HG03135 (cell line): ENCODE measurements around the gene TTBK2.
"Not testable (repeated sequence)": the region's sequence is repeated elsewhere in the genome, so short reads cannot be mapped to it uniquely, and the experiment has no call there.

Experiments used
- ATAC-seq: cut with Tn5 transposase; IDR thresholded peaks from one replicate; pipeline ENCODE4 v1.9.1; 2021; ENCODE audit warnings: mild to moderate bottlenecking, moderate library complexity; ENCODE audit not compliant: unreplicated experiment

Gene TTBK2

DNA sequence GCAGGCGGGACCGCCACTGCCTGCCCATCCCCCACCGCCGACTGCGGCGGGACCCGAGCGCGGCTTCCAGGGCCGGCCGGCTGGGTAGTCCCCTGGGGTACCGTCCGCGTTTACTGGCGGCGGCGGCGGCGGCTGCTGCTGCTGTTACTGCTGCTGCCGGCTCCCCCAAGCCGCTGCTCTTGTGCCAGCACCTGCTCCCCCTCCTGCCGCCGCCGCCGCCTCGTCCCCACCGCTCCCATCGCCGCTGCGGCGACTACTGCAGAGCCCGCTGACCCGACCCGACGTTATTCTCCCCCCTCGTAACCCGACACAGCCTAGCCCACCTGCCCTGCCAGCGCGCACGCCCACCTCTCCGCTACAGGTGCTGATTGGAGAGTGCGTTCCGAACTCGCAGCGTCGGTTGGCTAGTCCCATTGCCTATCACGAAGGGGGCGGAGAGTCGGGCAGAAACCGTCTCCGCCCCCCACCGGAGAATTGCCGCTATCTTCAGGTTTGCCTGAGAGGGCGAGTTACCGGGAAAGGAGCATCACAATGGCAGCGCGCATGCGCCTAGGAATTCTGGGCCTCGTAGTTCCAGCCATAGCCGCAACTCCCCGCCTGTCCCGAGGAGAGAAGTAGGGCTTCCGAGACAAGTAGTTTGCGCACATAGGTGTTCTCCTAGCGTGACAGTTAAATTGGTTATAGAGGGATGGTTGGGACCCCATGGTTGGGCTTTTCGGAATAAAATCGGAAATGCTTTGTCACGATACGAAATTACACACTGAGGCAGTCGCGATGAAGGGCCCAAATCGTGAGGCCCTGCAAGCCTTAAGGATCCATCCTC lies at the start of gene TTBK2:
TSS of gene TTBK2 (minus strand) at position 260 of the 823 bp plus-strand sequence. CDS start 42,161 bp downstream, outside the sequence.
- ATAC-seq = peak; percentile 92

DNA sequence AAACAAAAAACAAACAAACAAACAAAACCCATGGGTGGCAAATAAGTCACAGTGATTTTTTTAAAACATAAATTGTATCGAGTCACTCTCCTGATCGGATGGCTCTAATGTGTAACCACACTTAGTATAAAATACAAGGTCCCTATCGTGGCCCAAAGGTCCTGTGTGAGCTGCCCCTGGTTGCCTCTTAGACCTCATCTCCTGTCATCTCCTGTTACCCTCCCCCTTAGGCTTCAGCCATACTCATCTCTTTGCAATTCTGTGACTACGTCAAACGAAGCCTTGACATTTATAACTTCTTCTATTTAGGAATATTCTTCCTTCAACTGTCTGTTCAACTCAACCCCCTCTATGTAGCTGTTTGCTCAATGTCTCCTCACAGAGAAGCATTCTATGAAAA lies 43.9 kb upstream of the TTBK2 start:
- no peak for ATAC-seq

- no peak for ATAC-seq
These were observed 34.9 kb upstream of the TTBK2 start for GRCh38 chr15:42955518-42955917.

- no peak for ATAC-seq
These were observed 33.7 kb upstream of the TTBK2 start for GRCh38 chr15:42954291-42954690.

GRCh38 chr15:42948898-42949297 lies 28.3 kb upstream of the TTBK2 start:
- not testable (repeated sequence) for ATAC-seq

DNA sequence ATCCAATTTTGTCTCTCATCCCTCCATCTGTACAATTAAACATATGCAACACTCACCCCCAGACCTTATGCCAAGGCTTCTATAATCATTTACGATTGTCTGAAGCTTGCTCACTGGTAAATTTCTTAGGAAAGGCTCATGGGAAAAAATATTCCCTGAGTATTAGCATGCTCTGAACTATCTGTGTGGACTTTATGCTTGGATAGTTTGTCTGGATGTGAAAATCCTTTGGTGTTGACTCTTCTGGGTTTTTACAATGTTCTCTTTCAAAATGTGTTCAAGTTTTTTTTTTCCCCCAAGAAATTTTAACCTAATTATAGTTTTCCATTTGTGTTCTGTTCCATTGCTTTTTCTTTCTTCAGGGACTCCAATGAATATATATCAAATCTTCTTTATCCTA lies 19.9 kb upstream of the TTBK2 start:
- ATAC-seq = no peak

DNA sequence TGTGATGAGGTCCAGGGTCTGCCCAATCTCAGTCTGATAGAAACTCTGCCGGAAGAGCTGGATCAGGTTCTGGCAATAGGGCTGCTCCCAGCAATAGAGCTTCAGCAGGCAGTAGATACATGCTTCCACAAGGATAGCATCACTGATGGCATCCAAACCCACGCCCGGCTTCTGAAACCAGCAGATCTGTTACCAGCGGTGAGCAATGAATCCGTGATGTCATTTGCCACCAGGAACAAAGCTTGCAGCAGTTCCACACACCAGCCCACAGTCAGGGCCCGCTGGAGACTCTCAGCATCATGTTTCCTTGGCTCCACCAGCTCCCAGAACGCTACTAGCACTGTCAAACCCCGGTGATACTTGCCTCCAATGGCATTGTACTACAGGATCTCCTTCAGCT lies 19.3 kb upstream of the TTBK2 start:
- no peak for ATAC-seq

DNA sequence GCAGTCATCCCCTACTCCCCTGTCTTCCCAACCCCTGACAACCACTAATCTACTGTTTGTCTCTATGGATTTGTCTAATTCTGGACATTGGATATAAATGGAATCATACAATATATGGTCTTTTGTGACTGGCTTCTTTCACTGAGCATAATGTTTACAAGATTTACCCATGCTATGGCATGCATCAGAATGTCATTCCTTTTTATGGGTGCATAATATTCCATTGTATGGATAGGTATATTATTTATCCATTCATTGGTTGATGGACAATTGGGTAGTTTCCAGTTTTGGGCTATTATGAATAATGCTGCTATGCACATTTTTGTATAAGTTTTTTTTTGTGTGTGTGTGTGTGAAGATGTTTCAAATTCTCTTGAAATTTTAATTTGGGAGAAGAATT lies 16.6 kb upstream of the TTBK2 start:
- no peak for ATAC-seq

GRCh38 chr15:42933886-42934667 lies 13.5 kb upstream of the TTBK2 start:
- ATAC-seq = no peak

GRCh38 chr15:42932833-42933515 lies 12.4 kb upstream of the TTBK2 start:
- ATAC-seq = no peak

DNA sequence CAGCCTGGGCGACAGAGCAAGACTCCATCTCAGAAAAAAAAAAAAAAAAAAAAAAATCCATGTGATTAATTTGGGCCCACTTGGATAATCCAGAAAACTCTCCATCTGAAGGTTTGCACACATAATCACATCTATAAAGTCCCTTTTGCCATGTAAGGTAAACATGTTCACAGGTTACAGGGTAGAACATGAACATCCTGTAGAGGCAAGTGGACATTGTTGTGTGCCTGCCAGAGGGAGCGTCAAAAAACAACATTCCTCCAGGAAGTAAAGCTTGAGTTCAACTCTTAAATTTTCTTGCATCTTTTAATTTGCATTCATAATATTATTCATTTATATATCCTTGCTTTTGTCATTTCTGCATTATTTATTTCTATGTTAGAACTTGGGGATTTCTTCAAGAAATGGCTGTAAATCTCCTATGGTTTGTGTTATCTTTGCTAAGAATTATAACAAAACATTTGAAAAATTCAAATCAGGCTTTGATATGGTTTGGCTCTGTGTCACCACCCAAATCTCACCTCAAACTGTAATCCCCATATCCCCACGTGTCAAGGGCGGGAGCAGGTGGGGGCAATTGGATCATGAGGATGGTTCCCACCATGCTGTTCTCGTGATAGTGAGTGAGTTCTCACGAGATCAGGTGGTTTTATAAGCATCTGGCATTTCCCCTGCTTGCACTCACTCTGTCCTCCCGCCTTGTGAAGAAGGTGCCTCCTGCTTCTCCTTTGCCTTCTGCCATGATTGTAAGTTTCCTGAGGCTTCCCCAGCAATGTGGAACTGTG lies 11.3 kb upstream of the TTBK2 start:
- ATAC-seq = no peak

DNA sequence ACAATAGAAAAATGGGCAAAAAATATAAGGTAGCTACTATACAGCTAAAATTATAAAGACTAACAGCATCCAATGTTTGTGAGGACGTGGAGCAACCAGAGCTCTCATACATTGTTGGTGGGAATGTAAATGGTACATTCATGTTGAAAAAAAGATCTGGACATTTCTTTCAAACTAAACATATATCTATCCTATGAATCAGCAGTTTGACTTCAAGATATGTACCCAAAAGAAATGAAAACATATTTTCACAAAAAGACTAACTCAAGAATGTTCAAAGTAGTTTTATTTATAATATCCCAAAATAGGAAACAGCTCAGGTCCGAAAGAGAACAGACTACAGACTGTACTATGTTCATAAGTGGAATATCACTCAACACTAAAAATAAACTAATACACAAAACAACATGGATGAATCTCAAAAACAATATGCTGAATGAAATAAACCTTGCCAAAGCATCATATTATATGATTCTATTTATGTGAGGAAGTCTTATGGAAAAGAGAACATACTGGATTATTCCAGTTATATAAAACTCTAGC lies 8.8 kb upstream of the TTBK2 start:
- no peak for ATAC-seq

DNA sequence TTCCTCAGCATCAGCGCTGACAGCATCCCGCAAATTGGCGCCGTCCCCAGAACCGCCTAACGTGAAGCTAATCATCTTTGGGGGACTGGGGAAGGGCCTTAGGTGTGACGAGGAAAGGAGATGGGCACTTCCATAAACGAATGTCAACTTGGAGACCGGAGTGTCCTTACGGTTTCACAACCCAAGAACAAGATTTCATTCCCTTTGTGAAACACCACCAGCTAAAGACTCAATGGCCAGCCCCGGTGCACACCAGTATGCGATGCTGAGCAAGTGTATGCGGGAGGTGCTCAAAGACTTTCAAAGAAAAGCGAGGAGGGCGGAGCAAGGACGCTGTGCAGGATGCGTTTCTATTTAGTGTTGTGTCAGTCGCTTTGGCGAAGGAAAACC lies 759 bp upstream of the TTBK2 start:
- ATAC-seq = no peak

DNA sequence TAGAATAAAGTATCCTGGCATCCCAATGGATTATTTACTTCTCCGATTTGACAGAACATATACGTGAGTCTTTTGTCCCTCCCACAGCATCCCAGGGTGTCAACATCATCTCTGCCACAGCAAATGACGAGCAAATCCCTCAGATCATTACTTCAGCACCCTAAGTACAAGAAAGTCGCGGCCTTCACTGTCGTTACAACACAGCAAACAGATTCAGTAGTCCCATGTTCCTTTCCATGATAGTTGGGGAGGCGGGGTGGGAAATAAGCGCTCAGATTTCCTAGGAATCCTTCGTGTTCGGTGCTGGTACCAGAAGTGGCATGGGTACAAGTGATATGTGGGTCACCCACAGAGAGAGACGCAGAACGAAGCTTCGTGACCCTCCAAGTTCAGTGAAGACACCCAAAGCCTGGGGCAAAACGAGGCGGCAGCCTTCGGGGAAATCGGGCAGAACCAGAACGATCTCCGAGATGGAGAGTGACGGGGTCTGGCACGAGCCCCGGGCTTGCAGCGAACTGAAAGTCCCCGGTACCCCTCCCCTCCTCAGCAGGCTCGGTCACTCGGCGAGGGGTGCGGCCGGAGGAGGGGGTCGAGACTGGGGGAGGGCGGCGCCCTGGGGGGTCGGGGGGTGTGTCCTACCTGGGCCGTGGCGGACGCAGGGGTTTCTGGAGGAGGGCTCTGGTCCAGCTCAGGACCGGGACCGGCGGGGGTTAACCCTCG lies 619 bp downstream of the TTBK2 start:
- peak; percentile 14 for ATAC-seq

- ATAC-seq = no peak
These were observed 1.3 kb downstream of the TTBK2 start for GRCh38 chr15:42919308-42919707.

DNA sequence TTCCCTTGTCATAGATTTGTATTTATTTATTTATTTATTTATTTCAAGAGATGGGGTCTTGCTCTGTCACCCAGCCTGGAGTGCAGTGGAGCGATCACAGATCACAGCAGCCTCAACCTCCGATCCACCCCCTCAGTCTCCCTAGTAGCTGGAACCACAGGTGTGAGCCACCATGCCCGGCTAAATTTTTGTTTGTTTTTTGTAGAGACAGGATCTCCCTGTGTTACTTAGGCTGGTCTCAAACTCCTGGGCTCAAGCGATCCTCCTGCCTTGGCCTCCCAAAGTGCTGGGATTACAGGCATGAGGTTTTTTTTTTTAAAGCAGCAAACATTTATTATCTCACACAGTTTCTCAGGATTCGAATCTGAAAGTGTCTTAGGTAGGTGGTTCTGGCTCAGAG lies 2.5 kb downstream of the TTBK2 start:
- ATAC-seq = no peak

- ATAC-seq = no peak
These were observed 4.8 kb downstream of the TTBK2 start for GRCh38 chr15:42915654-42916315.

GRCh38 chr15:42914728-42915497 lies 5.7 kb downstream of the TTBK2 start:
- ATAC-seq = no peak
